Kidney (tissue), 14 donors: Measurements from ENCODE around the gene MYH9. TPM values are rescaled to one million over a fixed set of nuclear protein-coding genes. Genes with fewer than 3 reads are reported as not detected.

Experiments used
- DNase-seq, 5 donors: peaks; one replicate each; pipeline ENCODE4 v3.0.0-alpha.2; 2013 to 2020
- FAIRE-seq: peaks from 2 replicates; lab custom pipeline; 2012; peaks lifted over from hg19 to GRCh38; lab: Jason Lieb, UNC
- H3K27ac ChIP-seq, 2 donors: one replicate each; pipeline ENCODE4 v1.7.0; 2013; ENCODE audit warnings: low read depth in 2 of 2, low read length in 2 of 2, inconsistent platforms in 1 of 2
- H3K27me3 ChIP-seq: one replicate; pipeline ENCODE4 v1.7.1; 2013; ENCODE audit warnings: low read length, inconsistent platforms; ENCODE audit not compliant: control insufficient read depth, insufficient read depth
- H3K36me3 ChIP-seq, 3 donors: one replicate each; pipeline versions ENCODE4 v1.7.0 to v1.7.1; 2013; ENCODE audit warnings: low read length in 3 of 3, control low read depth in 1 of 3, inconsistent platforms in 1 of 3; ENCODE audit not compliant: insufficient read depth in 3 of 3, control insufficient read depth in 2 of 3
- H3K4me1 ChIP-seq, 3 donors: one replicate each; pipeline versions ENCODE4 v1.7.0 to v1.7.1; 2013; ENCODE audit warnings: low read length in 3 of 3, inconsistent platforms in 1 of 3, low read depth in 1 of 3; ENCODE audit not compliant: control insufficient read depth in 2 of 3, insufficient read depth in 2 of 3
- H3K4me3 ChIP-seq, 3 donors: one replicate each; pipeline versions ENCODE4 v1.7.0 to v1.8.1; 2013; ENCODE audit warnings: low read length in 3 of 3, control low read depth in 1 of 3, inconsistent platforms in 1 of 3
- H3K9ac ChIP-seq, 3 donors: one replicate each; pipeline versions ENCODE4 v1.7.0 to v1.7.1; 2013; ENCODE audit warnings: low read length in 3 of 3, control low read depth in 1 of 3, inconsistent platforms in 1 of 3
- H3K9me3 ChIP-seq, 3 donors: one replicate each; pipeline versions ENCODE4 v1.7.0 to v1.7.1; 2013; ENCODE audit warnings: low read length in 3 of 3, control low read depth in 1 of 3, inconsistent platforms in 1 of 3; ENCODE audit not compliant: control insufficient read depth in 2 of 3, insufficient read depth in 1 of 3
- intact Hi-C: fragments of 100-400 bp; cut with DNase I; formaldehyde crosslinking; loops from one replicate; pipeline ENCODE4 v1.11.1; 2022
- polyA plus RNA-seq: library from polyadenylated mRNA; stranded (reverse); fragments of 350-450 nt; fragmentation: Illumina TruSeq; extraction: RNeasy Lipid Tissue Mini Kit (QIAGEN cat#74804); gene quantifications from one replicate; pipeline ENCODE4 v1.2.3, GENCODE V29; 2014; ENCODE audit warnings: low read depth, low replicate concordance; ENCODE audit not compliant: insufficient read depth
- total RNA-seq: library from RNA; stranded (reverse); fragmentation: NEBNext Ultra II Directional; extraction: Animal tissue kit (Norgen Biotek cat#: 25700); gene quantifications from one replicate; pipeline ENCODE4 v1.2.1, GENCODE V29; 2021
- TF ChIP-seq, protein P1 (sequence below): IDR thresholded peaks from 3 replicates; pipeline ENCODE4 v1.5.1; 2012; ENCODE audit warnings: mild to moderate bottlenecking, moderate library complexity, borderline replicate concordance; ENCODE audit not compliant: insufficient read depth; ENCODE audit errors: extremely low read depth
- donor health status: control.
- donor health status: control.
- donor health status: control.
- donor health status: control.
- donor health status: control.
- donor health status: DM: yes; HTN: yes; CAD: no.
- donor health status: Normal renal cell carcinoma (clear cell type).

The MYH9 gene
- total and polyA plus RNA-seq, 2 donors from 2014 or later: 85.2 to 655 TPM

DNA sequence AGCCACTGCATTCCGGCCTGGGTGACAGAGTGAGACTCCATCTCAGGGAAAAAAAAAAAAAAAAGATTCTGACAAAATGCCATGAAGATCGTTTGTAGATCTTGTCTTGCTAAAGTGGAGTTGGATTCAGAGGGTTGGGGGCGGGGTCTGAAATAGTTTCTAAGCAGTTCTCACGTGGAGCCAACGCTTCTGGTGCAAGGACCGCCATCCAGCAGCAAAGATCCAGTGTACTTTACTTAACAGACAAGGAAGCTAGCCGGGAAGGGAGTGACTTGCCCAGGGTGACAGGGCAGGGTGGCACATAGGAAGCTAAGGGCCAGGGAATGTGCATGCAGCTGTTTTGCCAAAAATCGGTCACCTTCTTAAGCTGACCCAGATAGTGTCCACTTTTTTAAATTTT, 107.4 kb downstream of the MYH9 start:
- no peak overlapping the region for H3K9ac ChIP-seq
- no peaks in the 10 kb centered on the region for H3K27me3 ChIP-seq
- no peak for DNase-seq
- H3K4me1 ChIP-seq: peaks cover 0 to 5% (median 0%) of the 10 kb centered on the region in 3 donors
- intact Hi-C loops: no loop called here
- TF ChIP-seq, protein P1, sequence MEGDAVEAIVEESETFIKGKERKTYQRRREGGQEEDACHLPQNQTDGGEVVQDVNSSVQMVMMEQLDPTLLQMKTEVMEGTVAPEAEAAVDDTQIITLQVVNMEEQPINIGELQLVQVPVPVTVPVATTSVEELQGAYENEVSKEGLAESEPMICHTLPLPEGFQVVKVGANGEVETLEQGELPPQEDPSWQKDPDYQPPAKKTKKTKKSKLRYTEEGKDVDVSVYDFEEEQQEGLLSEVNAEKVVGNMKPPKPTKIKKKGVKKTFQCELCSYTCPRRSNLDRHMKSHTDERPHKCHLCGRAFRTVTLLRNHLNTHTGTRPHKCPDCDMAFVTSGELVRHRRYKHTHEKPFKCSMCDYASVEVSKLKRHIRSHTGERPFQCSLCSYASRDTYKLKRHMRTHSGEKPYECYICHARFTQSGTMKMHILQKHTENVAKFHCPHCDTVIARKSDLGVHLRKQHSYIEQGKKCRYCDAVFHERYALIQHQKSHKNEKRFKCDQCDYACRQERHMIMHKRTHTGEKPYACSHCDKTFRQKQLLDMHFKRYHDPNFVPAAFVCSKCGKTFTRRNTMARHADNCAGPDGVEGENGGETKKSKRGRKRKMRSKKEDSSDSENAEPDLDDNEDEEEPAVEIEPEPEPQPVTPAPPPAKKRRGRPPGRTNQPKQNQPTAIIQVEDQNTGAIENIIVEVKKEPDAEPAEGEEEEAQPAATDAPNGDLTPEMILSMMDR: no peak
- H3K27ac ChIP-seq: no peak overlapping the region
- no peak overlapping the region for H3K4me3 ChIP-seq
- peaks cover 0 to 30% (median 26%) of the 10 kb centered on the region in 3 donors for H3K36me3 ChIP-seq
- H3K9me3 ChIP-seq: no peaks in the 10 kb centered on the region
- no peak for FAIRE-seq

DNA sequence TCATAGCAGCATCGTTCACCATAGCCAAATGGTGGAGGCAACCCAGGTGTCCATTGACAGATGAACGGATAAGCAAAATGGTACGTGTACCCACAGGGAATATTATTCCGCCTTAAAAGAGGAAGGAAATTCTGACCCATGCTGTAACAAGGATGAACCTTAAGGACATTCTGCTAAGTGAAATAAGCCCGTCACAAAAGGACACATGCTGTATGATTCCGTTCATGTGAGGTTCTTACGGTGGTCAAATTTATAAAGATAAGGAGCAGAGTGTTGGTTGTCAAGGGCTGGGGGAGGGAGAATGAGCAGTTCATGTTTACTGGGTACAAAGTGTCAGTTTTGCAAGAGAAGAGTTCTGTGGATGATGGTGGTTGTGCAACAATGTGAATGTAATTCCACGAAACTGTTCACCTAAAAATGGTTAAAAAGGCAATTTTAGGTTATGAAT, 108.5 kb downstream of the MYH9 start:
- Histone ChIP-seq H3K27me3 (no peaks in the 10 kb centered on the region), H3K4me1 (peaks cover 0 to 5% (median 0%) of the 10 kb centered on the region in 3 donors), H3K27ac (no peak overlapping the region), H3K4me3 (no peak overlapping the region), H3K9ac (no peak overlapping the region), H3K36me3 (peaks cover 0 to 19% (median 14%) of the 10 kb centered on the region in 3 donors), H3K9me3 (no peaks in the 10 kb centered on the region)
- TF ChIP-seq, protein P1: no peak
- FAIRE-seq (no peak), DNase-seq (no peak)
- intact Hi-C loops: no loop called here

DNA sequence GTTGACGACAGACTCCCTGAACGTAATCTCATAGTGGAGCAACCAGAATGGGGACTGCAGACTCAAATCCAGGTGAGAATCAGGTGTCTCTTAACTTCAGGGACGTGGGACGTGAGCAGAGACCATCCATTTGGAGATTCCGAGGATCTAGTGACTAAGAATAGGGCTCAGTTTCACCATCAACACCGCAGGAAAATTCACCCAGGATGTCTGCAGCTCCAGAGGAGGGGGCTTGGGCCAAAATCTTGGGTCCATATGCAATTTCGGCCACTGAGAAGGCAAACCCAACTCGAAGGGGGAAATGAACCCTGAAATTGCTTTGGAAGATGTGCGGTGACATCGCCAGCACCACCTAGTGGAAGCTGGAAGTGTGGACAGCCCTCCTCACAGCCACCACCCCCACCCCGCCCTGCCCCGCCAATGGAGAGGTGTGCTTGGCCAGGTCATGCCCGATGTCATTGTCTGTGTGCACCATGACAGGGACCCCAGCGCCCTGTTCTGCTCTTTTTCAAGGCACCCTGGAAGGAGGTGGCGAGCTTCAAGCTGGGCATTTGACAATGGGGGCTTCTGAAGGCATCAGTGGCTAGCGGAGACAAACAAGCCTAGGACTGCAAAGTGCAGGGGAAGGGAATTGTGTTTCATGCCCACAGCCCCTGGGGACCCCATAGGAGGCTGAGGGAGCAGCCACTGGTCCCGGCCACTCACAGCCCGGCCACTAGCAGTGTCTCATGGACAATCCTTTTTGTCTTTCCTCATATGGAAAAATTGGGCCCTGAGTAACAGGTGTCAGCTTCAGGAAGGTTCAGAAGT, 110.1 kb downstream of the MYH9 start:
- FAIRE-seq: no peak
- no peak overlapping the region for H3K9ac ChIP-seq
- H3K9me3 ChIP-seq: no peaks in the 10 kb centered on the region
- peaks cover 0 to 5% (median 0%) of the 10 kb centered on the region in 3 donors for H3K4me1 ChIP-seq
- intact Hi-C loops: no loop called here
- H3K4me3 ChIP-seq: peak overlapping the region in 1 of 3 donors; percentile 45
- no peaks in the 10 kb centered on the region for H3K27me3 ChIP-seq
- peak in 4 of 5 donors; percentile 64 to 77 (median 68) for DNase-seq
- peaks cover 0 to 11% (median 8%) of the 10 kb centered on the region in 3 donors for H3K36me3 ChIP-seq
- no peak overlapping the region for H3K27ac ChIP-seq
- TF ChIP-seq, protein P1: peak; percentile 72
